Trophoblast cell (in vitro differentiated cells and primary cell): ENCODE measurements around the gene ZSCAN20.

Experiments
- DNase-seq, 2 donors: peaks; one replicate each; pipeline ENCODE4 v3.0.0-alpha.2; 2016
- H2AFZ ChIP-seq: 2 replicates; pipeline ENCODE4 v1.6.1; 2013; ENCODE audit warnings: low read length, moderate library complexity, mild to moderate bottlenecking; ENCODE audit not compliant: insufficient read depth, poor library complexity
- H2AK5ac ChIP-seq: 2 replicates; pipeline ENCODE4 v1.6.1; 2013; ENCODE audit warnings: mild to moderate bottlenecking, low read length
- H2BK120ac ChIP-seq: 2 replicates; pipeline ENCODE4 v1.6.1; 2013; ENCODE audit warnings: low read length, mild to moderate bottlenecking, moderate library complexity; ENCODE audit not compliant: insufficient read depth, poor library complexity
- H2BK12ac ChIP-seq: 2 replicates; pipeline ENCODE4 v1.6.1; 2013; ENCODE audit warnings: mild to moderate bottlenecking, low read length, moderate library complexity
- H2BK5ac ChIP-seq: 2 replicates; pipeline ENCODE4 v1.6.1; 2013; ENCODE audit warnings: low read length, low read depth, moderate library complexity, mild to moderate bottlenecking; ENCODE audit not compliant: poor library complexity
- H3K14ac ChIP-seq: 2 replicates; pipeline ENCODE4 v1.6.1; 2013; ENCODE audit warnings: mild to moderate bottlenecking, low read length
- H3K18ac ChIP-seq: 2 replicates; pipeline ENCODE4 v1.6.1; 2013; ENCODE audit warnings: mild to moderate bottlenecking, low read length
- H3K23ac ChIP-seq: 2 replicates; pipeline ENCODE4 v1.6.1; 2013; ENCODE audit warnings: low read length
- H3K27ac ChIP-seq: 2 replicates; pipeline ENCODE4 v1.5.1; 2013; ENCODE audit warnings: low read depth, mild to moderate bottlenecking, inconsistent platforms, low read length, moderate library complexity
- H3K27me3 ChIP-seq: 2 replicates; pipeline ENCODE4 v1.6.1; 2013; ENCODE audit warnings: inconsistent platforms, mild to moderate bottlenecking, low read length, moderate library complexity; ENCODE audit not compliant: insufficient read depth
- H3K36me3 ChIP-seq, 2 experiments: 1 replicate in 1 of 2; 2 replicates in 1 of 2; pipeline ENCODE4 v1.6.1; 2013; ENCODE audit warnings: low read length in 2 of 2, mild to moderate bottlenecking in 2 of 2, moderate library complexity in 1 of 2; ENCODE audit not compliant: insufficient read depth in 2 of 2, control insufficient read depth in 1 of 2
- H3K4ac ChIP-seq: 2 replicates; pipeline ENCODE4 v1.6.1; 2013; ENCODE audit warnings: low read depth, mild to moderate bottlenecking, low read length, moderate library complexity
- H3K4me1 ChIP-seq, 2 experiments: 1 replicate in 1 of 2; 2 replicates in 1 of 2; pipeline ENCODE4 v1.6.1; 2013; ENCODE audit warnings: low read length in 2 of 2, mild to moderate bottlenecking in 2 of 2, moderate library complexity in 1 of 2; ENCODE audit not compliant: insufficient read depth in 2 of 2, control insufficient read depth in 1 of 2
- H3K4me2 ChIP-seq: 2 replicates; pipeline ENCODE4 v1.6.1; 2013; ENCODE audit warnings: inconsistent platforms, mild to moderate bottlenecking, low read length, moderate library complexity
- H3K4me3 ChIP-seq: 2 replicates; pipeline ENCODE4 v1.5.1; 2013; ENCODE audit warnings: mild to moderate bottlenecking, low read depth, low read length, inconsistent platforms
- H3K79me1 ChIP-seq: one replicate; pipeline ENCODE4 v1.6.1; 2013; ENCODE audit warnings: low read length
- H3K79me2 ChIP-seq: 2 replicates; pipeline ENCODE4 v1.6.1; 2013; ENCODE audit warnings: low read length, mild to moderate bottlenecking; ENCODE audit not compliant: control insufficient read depth, insufficient read depth, poor library complexity
- H3K9ac ChIP-seq: 2 replicates; pipeline ENCODE4 v1.6.1; 2013; ENCODE audit warnings: mild to moderate bottlenecking, low read length
- H3K9me3 ChIP-seq: 2 replicates; pipeline ENCODE4 v1.6.1; 2013; ENCODE audit warnings: low read depth, mild to moderate bottlenecking, control low read depth, inconsistent platforms, low read length; ENCODE audit not compliant: insufficient read depth
- H4K12ac ChIP-seq: 2 replicates; pipeline ENCODE4 v1.6.1; 2013; ENCODE audit warnings: low read depth, mild to moderate bottlenecking, low read length, moderate library complexity
- H4K8ac ChIP-seq: 2 replicates; pipeline ENCODE4 v1.6.1; 2013; ENCODE audit warnings: low read depth, mild to moderate bottlenecking, low read length, moderate library complexity
- H4K91ac ChIP-seq: one replicate; pipeline ENCODE4 v1.6.1; 2013; ENCODE audit warnings: low read depth, mild to moderate bottlenecking, low read length, moderate library complexity
- WGBS: extraction: QIAGEN DNeasy Blood & Tissue Kit; methylation state at CpG from one replicate; pipeline ENCODE4 v1.1.7; 2013; ENCODE audit warnings: missing lambda C conversion rate; ENCODE audit not compliant: insufficient read length, insufficient coverage; ENCODE audit errors: extremely low coverage; 5-methylcytosine and 5-hydroxymethylcytosine counted together

The ZSCAN20 gene

DNA sequence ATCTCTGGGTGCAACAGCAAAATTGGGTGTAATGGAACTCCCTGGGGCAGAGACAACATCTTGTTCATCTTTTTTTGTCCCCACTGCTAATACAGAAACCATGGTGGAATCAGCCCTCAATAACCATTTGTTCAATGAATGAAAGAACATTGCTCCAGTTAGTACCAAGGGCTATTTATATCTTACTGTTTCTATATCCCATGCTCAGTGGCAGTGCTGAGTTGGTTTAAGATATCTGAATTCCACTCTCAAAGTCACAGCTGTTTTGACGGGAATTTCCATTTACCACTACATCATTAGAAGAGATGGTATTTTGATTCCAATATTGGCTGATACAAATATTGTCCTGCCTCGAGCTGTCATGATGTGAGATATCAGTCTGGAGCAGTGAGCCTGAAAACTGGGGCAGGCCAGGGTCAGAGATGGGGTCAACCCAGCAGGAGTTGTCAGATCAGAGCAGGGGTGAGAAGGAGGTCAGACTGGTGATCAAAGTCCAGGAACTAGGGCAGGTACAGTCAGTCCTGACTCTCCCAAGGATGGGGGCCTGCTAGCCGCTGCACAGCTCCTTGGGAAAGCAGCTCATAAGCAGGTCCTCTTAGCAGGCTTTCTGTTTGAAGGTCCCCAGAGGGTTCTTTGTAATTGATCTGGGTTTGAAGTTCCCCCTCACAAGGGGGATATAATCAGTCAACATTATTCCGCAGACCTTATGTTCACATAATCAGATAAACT lies 35.7 kb upstream of the ZSCAN20 start:
- no peak overlapping the region for H2BK12ac ChIP-seq
- no CpG with 5 or more reads among the region's 4 CpGs for WGBS
- H3K27ac ChIP-seq: no peak overlapping the region

DNA sequence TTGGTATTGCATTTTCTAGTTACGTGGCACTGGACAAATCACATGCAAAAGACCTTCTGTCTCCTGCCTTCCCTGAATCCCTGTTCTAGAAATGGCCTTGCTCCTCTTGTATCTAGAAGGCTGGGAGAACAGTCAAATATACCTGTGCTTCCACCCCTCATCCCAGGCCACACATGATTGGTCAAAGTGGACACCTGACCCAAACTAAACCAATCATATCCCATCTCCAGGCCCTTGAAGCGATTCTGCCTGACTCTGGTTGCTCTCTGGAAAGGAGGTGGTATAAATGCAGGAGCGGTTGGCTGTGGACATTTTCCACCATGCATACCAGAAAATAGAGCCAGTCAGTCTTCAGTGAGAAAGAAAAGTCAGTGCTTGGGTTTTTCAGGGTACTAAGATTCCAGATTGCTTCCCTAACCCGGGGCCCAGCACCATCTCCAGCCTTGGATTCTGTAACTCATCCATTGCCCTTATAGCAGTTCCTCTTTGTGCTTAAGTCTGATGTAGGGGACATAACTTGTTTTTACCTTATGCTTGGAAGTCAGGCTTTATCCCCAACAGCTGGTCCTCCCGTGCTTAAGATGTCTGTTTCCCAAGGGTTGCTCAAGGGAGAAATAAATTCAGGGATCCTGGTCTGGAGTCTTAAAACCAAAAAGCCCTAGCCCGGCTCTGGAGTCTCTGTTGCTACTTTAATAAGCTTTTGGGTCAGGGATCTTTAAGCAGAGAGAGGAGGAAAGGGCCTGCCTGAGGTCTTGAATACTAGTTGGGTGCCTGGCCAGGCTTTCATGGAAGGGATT lies 33.9 kb upstream of the ZSCAN20 start:
- no peak overlapping the region for H3K27ac ChIP-seq
- H4K91ac ChIP-seq: no peak overlapping the region
- H3K4me3 ChIP-seq: no peak overlapping the region
- H2BK12ac ChIP-seq: no peak overlapping the region
- no peaks in the 10 kb centered on the region for H3K79me1 ChIP-seq
- H2AFZ ChIP-seq: no peak overlapping the region
- no peaks in the 10 kb centered on the region for H3K27me3 ChIP-seq
- no peak for DNase-seq
- no peak overlapping the region for H4K12ac ChIP-seq
- H3K9me3 ChIP-seq: no peaks in the 10 kb centered on the region
- no peak overlapping the region for H3K4ac ChIP-seq
- H3K4me2 ChIP-seq: no peak overlapping the region
- no peaks in the 10 kb centered on the region for H3K36me3 ChIP-seq
- no peak overlapping the region for H3K14ac ChIP-seq
- no peak overlapping the region for H2AK5ac ChIP-seq
- no peak overlapping the region for H3K9ac ChIP-seq
- no peak overlapping the region for H2BK5ac ChIP-seq
- no peak overlapping the region for H4K8ac ChIP-seq
- WGBS: no CpG with 5 or more reads among the region's 6 CpGs
- no peak overlapping the region for H2BK120ac ChIP-seq
- H3K79me2 ChIP-seq: no peaks in the 10 kb centered on the region
- H3K4me1 ChIP-seq: peaks cover 0 to 4% of the 10 kb centered on the region in 2 experiments
- H3K23ac ChIP-seq: no peak overlapping the region
- H3K18ac ChIP-seq: no peak overlapping the region

More for the DNA sequence above, 35.7 kb upstream of the ZSCAN20 start:
- Histone ChIP-seq H3K79me2 (no peaks in the 10 kb centered on the region), H3K18ac (no peak overlapping the region), H3K9ac (no peak overlapping the region), H4K91ac (no peak overlapping the region), H3K4me1 (peaks cover 0 to 4% of the 10 kb centered on the region in 2 experiments), H2AK5ac (no peak overlapping the region), H3K23ac (no peak overlapping the region), H3K4me3 (no peak overlapping the region), H4K8ac (no peak overlapping the region), H3K14ac (no peak overlapping the region), H2BK5ac (no peak overlapping the region), H2BK120ac (no peak overlapping the region), H4K12ac (no peak overlapping the region), H2AFZ (no peak overlapping the region), H3K79me1 (no peaks in the 10 kb centered on the region), H3K4me2 (no peak overlapping the region), H3K9me3 (no peaks in the 10 kb centered on the region), H3K27me3 (no peaks in the 10 kb centered on the region), H3K4ac (no peak overlapping the region), H3K36me3 (no peaks in the 10 kb centered on the region)
- no peak for DNase-seq

DNA sequence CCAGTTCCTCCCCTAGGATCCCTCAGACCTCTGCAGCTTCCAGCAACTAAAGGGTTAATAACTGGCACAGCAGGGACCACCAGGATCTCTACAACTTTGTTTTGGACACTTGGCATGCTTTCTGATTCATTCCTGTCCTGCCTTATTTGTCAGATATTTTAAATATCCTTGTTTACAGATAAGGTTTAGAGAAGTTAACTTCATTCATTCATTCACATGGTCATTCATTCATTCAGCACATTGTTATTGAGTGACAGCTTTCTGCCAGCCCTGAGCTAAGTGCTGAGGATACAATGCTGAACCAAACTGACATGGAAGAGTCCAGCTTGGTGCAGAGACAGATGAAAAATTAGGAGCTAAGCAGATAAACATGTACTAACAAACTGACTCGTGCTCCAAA lies 32.8 kb upstream of the ZSCAN20 start:
- Histone ChIP-seq H4K91ac (no peak overlapping the region), H2BK5ac (no peak overlapping the region), H3K79me1 (no peaks in the 10 kb centered on the region), H3K79me2 (no peaks in the 10 kb centered on the region), H3K18ac (no peak overlapping the region), H3K27ac (no peak overlapping the region), H3K4me3 (no peak overlapping the region), H3K4ac (no peak overlapping the region), H2BK12ac (no peak overlapping the region), H3K4me1 (no peaks in the 10 kb centered on the region), H3K4me2 (no peak overlapping the region), H3K36me3 (no peaks in the 10 kb centered on the region), H3K27me3 (no peaks in the 10 kb centered on the region), H3K9me3 (no peaks in the 10 kb centered on the region), H2AFZ (no peak overlapping the region), H4K8ac (no peak overlapping the region), H4K12ac (no peak overlapping the region), H3K14ac (no peak overlapping the region), H3K23ac (no peak overlapping the region), H2BK120ac (no peak overlapping the region), H3K9ac (no peak overlapping the region), H2AK5ac (no peak overlapping the region)
- no CpG with 5 or more reads among the region's 1 CpG for WGBS
- DNase-seq: no peak

DNA sequence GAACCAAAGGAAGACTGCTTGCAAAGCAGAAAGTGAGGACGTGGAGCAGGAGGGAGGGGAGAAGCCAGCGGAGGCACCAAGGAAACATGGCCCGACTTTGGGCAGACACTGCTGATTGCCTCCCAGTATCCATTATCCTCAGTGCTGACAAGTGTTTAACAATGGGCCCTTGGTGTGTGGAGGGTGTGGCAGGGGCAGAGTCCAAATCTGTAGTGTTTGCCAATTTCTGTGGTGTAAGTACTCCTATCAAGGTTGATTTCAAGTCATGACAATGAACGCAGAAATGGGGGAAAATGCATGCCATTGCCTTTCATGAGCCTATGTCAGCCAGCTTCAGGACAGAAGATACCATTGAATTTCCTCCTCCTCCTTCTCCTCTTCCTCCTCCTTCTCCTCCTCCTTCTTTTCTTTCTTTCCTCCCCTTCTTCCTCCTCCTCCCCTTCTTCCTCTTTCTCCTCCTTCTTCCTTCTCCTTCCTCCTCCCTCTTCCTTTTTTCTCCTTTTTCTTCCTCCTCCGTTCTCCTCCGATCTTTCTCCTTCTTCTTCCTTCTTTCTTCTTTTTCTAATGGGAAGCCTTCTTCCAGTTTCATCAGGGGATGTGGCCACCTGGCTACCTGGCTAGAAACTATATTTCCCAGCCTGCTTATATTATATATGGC lies 31.2 kb upstream of the ZSCAN20 start:
- H2BK12ac ChIP-seq: no peak overlapping the region
- H3K27me3 ChIP-seq: no peaks in the 10 kb centered on the region
- no peak overlapping the region for H2AFZ ChIP-seq
- no peak overlapping the region for H2AK5ac ChIP-seq
- no peak overlapping the region for H4K91ac ChIP-seq
- no peak overlapping the region for H2BK5ac ChIP-seq
- H3K79me1 ChIP-seq: no peaks in the 10 kb centered on the region
- no peak overlapping the region for H4K12ac ChIP-seq
- no peak overlapping the region for H2BK120ac ChIP-seq
- no peaks in the 10 kb centered on the region for H3K79me2 ChIP-seq
- H3K36me3 ChIP-seq: no peaks in the 10 kb centered on the region
- H3K4me1 ChIP-seq: no peaks in the 10 kb centered on the region
- H3K4me2 ChIP-seq: no peak overlapping the region
- H3K4me3 ChIP-seq: no peak overlapping the region
- WGBS: 100% methylated on average over 2 of the region's 6 CpGs
- H3K4ac ChIP-seq: no peak overlapping the region
- no peaks in the 10 kb centered on the region for H3K9me3 ChIP-seq
- H3K27ac ChIP-seq: no peak overlapping the region
- H3K14ac ChIP-seq: no peak overlapping the region
- no peak overlapping the region for H3K23ac ChIP-seq
- no peak overlapping the region for H3K18ac ChIP-seq
- H4K8ac ChIP-seq: no peak overlapping the region
- DNase-seq: no peak
- no peak overlapping the region for H3K9ac ChIP-seq
